Endodermal cell (in vitro differentiated cells): ENCODE results near the gene ZNF22. TPM values are rescaled to one million over a fixed set of nuclear protein-coding genes. Genes with fewer than 3 reads are reported as not detected.

Experiments used
- DNase-seq: peaks from one replicate; pipeline ENCODE4 v3.0.0-alpha.2; 2017
- H3K27ac ChIP-seq: 2 replicates; pipeline ENCODE4 v1.5.1; 2013; ENCODE audit warnings: mild to moderate bottlenecking, low read depth, low read length, moderate library complexity
- H3K27me3 ChIP-seq: 2 replicates; pipeline ENCODE4 v1.6.1; 2013; ENCODE audit warnings: mild to moderate bottlenecking, low read length, moderate library complexity; ENCODE audit not compliant: insufficient read depth, control insufficient read depth, poor library complexity, severe bottlenecking
- H3K36me3 ChIP-seq: 2 replicates; pipeline ENCODE4 v1.7.0; 2013; ENCODE audit warnings: mild to moderate bottlenecking, low read length, moderate library complexity; ENCODE audit not compliant: control insufficient read depth, insufficient read depth
- H3K4me1 ChIP-seq: one replicate; pipeline ENCODE4 v1.7.0; 2013; ENCODE audit warnings: low read length; ENCODE audit not compliant: control insufficient read depth, insufficient read depth
- H3K4me3 ChIP-seq: 2 replicates; pipeline ENCODE4 v1.5.1; 2013; ENCODE audit warnings: mild to moderate bottlenecking, low read length, moderate library complexity
- H3K9ac ChIP-seq: 2 replicates; pipeline ENCODE4 v1.6.1; 2013; ENCODE audit warnings: mild to moderate bottlenecking, low read length, moderate library complexity; ENCODE audit not compliant: poor library complexity, severe bottlenecking; ENCODE audit errors: extremely low read depth
- H3K9me3 ChIP-seq: 2 replicates; pipeline ENCODE4 v1.6.1; 2013; ENCODE audit warnings: mild to moderate bottlenecking, low read length, moderate library complexity; ENCODE audit not compliant: control insufficient read depth
- H3K27ac Mint-ChIP-seq: 2 replicates; pipeline ENCODE4 v1.8.0; 2020; ENCODE audit warnings: mixed read lengths
- H3K27me3 Mint-ChIP-seq: 2 replicates; pipeline ENCODE4 v1.8.0; 2021; ENCODE audit warnings: mild to moderate bottlenecking, mixed read lengths; ENCODE audit not compliant: insufficient read depth
- H3K36me3 Mint-ChIP-seq: 2 replicates; pipeline ENCODE4 v1.8.0; 2020; ENCODE audit warnings: low read depth, mixed read lengths
- H3K4me1 Mint-ChIP-seq: 2 replicates; pipeline ENCODE4 v1.8.0; 2020; ENCODE audit warnings: mixed read lengths
- H3K4me3 Mint-ChIP-seq: 2 replicates; pipeline ENCODE4 v1.8.0; 2020; ENCODE audit warnings: mild to moderate bottlenecking, moderate library complexity, mixed read lengths
- H3K9me3 Mint-ChIP-seq: 2 replicates; pipeline ENCODE4 v1.8.0; 2020; ENCODE audit warnings: mild to moderate bottlenecking, mixed read lengths
- CTCF ChIP-seq: fragments of 200-600 bp; sonication (generic); conservative IDR thresholded peaks from 2 replicates; pipeline ENCODE4 v1.5.0; 2021; ENCODE audit warnings: antibody characterized with exemption, mild to moderate bottlenecking
- WGBS, 2 experiments: methylation state at CpG; one replicate each; pipeline versions ENCODE4 v1.1.5 to v1.1.7; 2013; ENCODE audit warnings: missing lambda C conversion rate in 2 of 2, mixed read lengths in 1 of 2; ENCODE audit not compliant: insufficient coverage in 1 of 2, insufficient read length in 1 of 2; 5-methylcytosine and 5-hydroxymethylcytosine counted together
- total RNA-seq, 2 donors: library from RNA; stranded (reverse); fragmentation: NEBNext Ultra II Directional in 1 of 2; extraction: Animal tissue kit (Norgen Biotek cat#: 25700) in 1 of 2; gene quantifications; 2 replicates in 1 of 2; 3 replicates in 1 of 2; pipeline ENCODE4 v1.2.1, GENCODE V29; 2021

Gene ZNF22
- total RNA-seq, 2 donors from 2014 or later = 35.5 to 42.5 TPM

- no peak overlapping the region for H3K9ac ChIP-seq
- H3K4me1 ChIP-seq = peaks cover 7% of the 10 kb centered on the region
- Mint-ChIP-seq H3K27me3 (peaks cover 6% of the 10 kb centered on the region), H3K27ac (peak overlapping the region; percentile 14), H3K4me1 (peaks cover 58% of the 10 kb centered on the region), H3K36me3 (no peaks in the 10 kb centered on the region), H3K9me3 (no peaks in the 10 kb centered on the region), H3K4me3 (peak overlapping the region; percentile 19)
- DNase-seq = peak; percentile 88
- no peak overlapping the region for H3K4me3 ChIP-seq
- 9 to 18% methylated on average over 7 to 8 of the region's 8 CpGs for WGBS, 2 experiments
- H3K9me3 ChIP-seq = no peaks in the 10 kb centered on the region
- no peak overlapping the region for H3K27ac ChIP-seq
- no peaks in the 10 kb centered on the region for H3K36me3 ChIP-seq
- H3K27me3 ChIP-seq = no peaks in the 10 kb centered on the region
- peak; percentile 82 for TF ChIP-seq CTCF
Observed at GRCh38 chr10:44990302-44990655, 10.4 kb upstream of the ZNF22 start.

GRCh38 chr10:44990965-44991364 lies 9.8 kb upstream of the ZNF22 start:
- Histone ChIP-seq H3K27me3 (no peaks in the 10 kb centered on the region), H3K36me3 (no peaks in the 10 kb centered on the region), H3K9me3 (no peaks in the 10 kb centered on the region), H3K27ac (no peak overlapping the region), H3K4me3 (no peak overlapping the region), H3K4me1 (peaks cover 7% of the 10 kb centered on the region), H3K9ac (no peak overlapping the region)
- H3K9me3 Mint-ChIP-seq = no peaks in the 10 kb centered on the region
- peak; percentile 48 for DNase-seq
- H3K4me3 Mint-ChIP-seq = no peak overlapping the region
- no peaks in the 10 kb centered on the region for H3K36me3 Mint-ChIP-seq
- H3K27ac Mint-ChIP-seq = no peak overlapping the region
- no peak for TF ChIP-seq CTCF
- peaks cover 51% of the 10 kb centered on the region for H3K4me1 Mint-ChIP-seq
- WGBS, 2 experiments = 92 to 94% methylated on average over 3 to 7 of the region's 7 CpGs
- H3K27me3 Mint-ChIP-seq = peaks cover 6% of the 10 kb centered on the region

GRCh38 chr10:44991571-44991970 lies 9.2 kb upstream of the ZNF22 start:
- TF ChIP-seq CTCF = no peak
- H3K36me3 Mint-ChIP-seq = no peaks in the 10 kb centered on the region
- peaks cover 45% of the 10 kb centered on the region for H3K4me1 Mint-ChIP-seq
- H3K9me3 ChIP-seq = no peaks in the 10 kb centered on the region
- H3K4me1 ChIP-seq = peaks cover 4% of the 10 kb centered on the region
- 90 to 94% methylated on average over 5 of the region's 5 CpGs for WGBS, 2 experiments
- peaks cover 6% of the 10 kb centered on the region for H3K27me3 Mint-ChIP-seq
- peak; percentile 20 for DNase-seq
- H3K36me3 ChIP-seq = no peaks in the 10 kb centered on the region
- H3K27ac Mint-ChIP-seq = no peak overlapping the region
- no peak overlapping the region for H3K4me3 ChIP-seq
- H3K9me3 Mint-ChIP-seq = no peaks in the 10 kb centered on the region
- H3K27ac ChIP-seq = no peak overlapping the region
- H3K4me3 Mint-ChIP-seq = no peak overlapping the region
- no peaks in the 10 kb centered on the region for H3K27me3 ChIP-seq
- no peak overlapping the region for H3K9ac ChIP-seq
